GDM1 (cell line): ENCODE results near the gene DNAI2.

Experiments
- DNase-seq: peaks from one replicate; lab custom pipeline; 2025; lab: John Stamatoyannopoulos, UW

The DNAI2 gene

GRCh38 chr17:74274060-74274708 is at the start of gene DNAI2:
DNAI2 (plus strand) TSS chr17:74274234; CDS start chr17:74281818, 7,584 bp downstream.
- DNase-seq = no peak

DNA sequence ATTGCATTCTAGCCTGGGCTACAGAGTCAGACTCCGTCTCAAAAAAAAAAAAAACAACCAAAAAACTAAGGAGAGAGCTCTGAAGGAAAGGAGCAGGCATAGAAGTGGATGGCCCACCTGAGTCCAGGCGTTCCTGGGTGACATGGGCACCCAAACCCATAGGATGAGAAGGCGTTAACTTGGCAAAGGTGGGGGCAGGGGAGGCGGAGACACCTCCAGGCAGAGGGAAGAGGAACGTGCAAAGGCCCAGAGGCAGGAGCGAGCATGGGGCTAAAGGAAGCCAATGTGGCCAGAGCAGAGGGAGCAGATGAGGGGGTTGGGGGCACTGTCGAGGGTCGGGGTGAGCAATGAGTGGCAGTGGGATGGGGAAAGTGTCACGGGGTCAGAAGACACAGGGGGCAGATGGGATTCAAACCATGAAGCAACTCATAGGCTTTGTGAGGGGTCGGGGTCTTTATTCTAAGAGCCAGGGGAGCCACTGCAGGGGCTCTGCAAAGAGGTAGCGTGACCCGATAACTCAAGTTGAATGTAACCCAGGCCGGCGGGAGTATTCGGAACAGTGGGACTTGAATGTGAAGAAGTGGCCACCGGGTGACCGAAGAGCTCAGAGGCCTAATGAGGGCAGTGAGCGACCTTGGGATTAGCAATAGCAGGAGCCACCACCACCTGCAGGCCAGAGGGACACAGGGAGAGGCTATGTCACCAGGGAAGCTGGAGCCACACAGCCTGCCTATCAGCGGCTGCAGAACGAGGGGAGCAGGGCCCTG is 48.9 kb upstream of the DNAI2 start:
- DNase-seq = no peak

DNA sequence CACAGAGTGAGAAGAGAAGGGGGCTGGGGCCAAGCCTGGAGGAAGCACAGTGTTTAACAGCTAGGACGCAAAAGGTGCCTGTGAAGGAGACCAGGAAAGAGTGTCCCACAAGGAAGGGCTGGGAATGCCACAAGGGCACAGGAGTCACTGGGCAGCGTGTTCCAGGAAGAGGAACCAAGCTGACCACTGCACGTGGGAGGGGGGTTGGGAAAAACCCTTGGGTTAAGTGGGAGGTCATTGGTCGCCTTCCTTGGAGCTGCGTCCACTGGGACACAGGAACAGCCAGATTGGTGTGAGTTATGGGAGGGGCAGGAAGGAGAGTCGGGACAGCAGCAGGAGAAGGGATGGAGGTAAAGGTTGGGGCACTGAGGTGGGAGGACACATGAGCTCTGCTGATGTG is 47.8 kb upstream of the DNAI2 start:
- no peak for DNase-seq

DNA sequence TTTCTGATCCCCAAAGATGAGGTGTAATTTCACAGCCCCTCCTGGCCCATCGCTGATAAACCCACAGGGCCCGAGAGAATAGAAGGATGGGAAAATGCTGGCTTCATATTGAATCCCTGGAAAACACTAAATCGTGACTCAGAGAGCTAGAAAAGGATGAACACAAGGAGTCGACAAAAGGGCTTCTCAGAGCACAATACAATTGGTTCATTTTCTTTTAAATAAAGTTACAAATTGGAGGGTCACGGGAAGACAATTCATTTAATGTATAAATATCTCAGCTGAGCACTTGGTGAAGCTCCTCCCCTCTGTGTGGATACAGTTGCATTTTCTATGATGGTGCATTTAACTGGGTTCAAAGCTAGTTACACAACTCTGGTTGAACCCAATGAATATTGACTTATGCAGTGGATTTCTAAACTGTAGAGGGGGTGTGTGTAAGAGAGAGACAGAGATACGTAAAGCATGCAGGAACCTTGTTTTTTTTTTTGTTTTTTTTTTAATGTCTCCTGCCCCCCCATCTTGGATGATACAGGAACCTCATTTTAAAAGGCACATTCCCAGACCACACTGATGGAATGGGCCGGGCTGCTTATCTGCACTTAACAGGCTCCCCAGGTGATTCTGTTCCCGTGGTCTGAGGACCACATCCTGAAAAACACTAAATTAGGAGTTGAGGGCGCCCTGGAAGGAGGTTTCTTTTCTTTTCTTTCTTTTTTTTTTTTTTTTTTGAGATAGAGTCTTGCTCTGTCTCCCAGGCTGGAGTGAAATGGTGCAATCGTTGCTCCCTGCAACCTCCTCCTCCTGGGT is 46.6 kb upstream of the DNAI2 start:
- no peak for DNase-seq

GRCh38 chr17:74228306-74228978 is 45.6 kb upstream of the DNAI2 start:
- no peak for DNase-seq

DNA sequence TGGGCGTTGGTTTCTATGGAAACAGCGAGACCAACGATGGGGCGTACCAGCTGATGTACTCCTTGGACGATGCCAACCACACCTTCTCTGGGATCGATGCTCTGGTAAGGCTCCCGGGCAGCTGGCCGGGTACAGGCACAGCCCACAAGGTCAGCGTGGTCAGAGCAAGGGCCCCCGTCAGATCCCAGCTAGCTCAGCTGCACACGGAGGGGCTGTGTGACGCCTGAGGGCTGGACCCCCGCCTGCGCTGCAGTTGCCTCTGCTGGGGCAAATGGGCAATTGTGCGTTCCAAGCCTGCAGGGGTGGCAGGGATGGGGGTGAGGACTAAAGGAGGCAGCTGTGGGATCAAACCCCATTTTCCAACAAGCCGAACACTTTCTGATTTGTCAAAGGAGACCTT is 43.1 kb upstream of the DNAI2 start:
- DNase-seq = no peak

DNA sequence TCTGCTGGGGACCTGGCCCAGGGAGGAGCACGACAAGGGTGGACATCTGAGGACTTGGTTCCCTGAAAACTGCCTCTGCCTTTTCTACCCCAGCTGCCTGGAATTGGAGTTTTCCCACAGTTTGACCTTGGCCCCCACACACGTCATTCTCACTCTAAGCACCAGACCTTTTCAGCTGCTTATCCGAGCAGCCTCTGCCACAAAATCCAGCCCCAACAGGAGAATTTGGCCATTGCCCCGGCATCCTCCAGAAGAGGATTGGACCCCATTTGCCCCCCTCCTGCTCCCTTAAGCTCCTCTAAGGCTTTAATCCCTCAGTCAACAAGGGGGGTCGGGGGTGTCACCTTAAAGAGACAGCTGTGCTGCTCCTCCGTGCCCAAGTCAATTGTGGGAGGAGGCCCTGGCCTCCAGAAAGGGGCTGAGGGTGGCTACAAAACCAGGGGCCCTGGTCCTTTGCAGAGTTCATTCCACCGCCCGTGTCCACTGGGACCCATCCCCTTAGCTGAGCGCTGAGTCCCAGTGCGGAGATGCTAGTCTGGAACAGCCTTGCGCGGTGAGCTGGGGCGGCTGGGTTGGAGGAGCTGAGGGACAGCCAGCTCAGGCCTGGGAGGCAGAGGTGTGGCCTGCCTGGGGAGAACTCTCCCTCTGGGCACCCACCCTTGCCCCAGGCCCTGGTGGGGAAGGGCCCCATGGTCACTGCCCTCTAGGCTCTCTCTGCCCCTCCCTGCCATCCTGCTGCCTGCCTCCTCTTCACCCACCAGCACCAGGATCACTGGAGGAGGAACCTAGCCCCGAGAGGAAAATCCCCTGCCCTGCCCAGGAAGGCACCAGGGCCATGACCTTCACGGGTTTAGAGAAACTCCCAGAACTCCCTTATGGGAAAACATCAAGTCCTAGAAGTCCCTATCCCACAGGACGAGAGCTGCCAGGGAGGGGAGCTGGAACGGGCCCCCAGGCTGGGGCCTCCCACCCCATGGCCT is 41.8 kb upstream of the DNAI2 start:
- no peak for DNase-seq

GRCh38 chr17:74233937-74234336 is 40.1 kb upstream of the DNAI2 start:
- DNase-seq = no peak

- DNase-seq = no peak
Observed at GRCh38 chr17:74234486-74234885, 39.5 kb upstream of the DNAI2 start.

GRCh38 chr17:74235040-74235581 is 38.9 kb upstream of the DNAI2 start:
- DNase-seq = no peak

DNA sequence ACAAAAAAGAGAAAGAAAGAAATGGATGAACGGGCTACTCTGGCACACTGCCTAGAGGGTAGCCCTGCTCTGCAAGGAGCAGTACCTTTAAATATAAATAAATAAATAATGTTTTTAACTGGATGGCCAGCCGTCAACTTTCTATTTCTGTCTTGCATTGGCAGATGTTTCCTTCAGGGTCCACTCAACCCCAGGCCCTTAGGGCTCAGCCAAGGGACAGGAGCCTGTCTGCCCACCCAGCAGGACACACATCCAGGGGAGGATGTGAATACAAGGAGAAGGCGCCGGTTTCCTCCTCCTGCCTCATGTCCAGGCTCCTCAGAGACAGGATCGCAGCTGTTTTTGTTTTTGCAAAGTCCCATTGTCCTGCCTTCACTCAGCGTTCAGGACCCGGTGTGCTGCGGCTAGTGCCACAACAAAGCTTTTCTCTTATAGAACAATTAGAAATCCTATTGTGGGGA is 38.1 kb upstream of the DNAI2 start:
- DNase-seq = no peak

DNA sequence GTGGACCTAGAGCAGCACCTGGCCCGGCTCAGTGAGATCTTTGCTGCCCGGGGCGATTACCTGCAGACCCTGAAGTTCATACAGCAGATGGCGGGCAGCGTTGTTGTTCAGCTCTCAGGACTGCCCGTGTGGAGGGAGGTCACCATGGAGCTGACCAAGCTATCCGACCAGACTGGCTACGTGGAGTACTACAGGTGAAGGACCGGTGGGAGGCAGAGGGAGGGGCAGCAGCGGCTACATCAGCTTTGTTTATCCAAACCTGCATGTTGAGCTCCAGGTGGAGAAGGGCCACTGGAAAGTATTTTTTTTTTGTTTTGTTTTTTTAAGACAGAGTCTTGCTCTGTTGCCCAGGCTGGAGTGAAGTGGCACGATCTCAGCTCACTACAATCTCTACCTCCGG is 36.7 kb upstream of the DNAI2 start:
- DNase-seq = no peak

GRCh38 chr17:74239172-74239571 is 34.9 kb upstream of the DNAI2 start:
- DNase-seq = no peak

DNA sequence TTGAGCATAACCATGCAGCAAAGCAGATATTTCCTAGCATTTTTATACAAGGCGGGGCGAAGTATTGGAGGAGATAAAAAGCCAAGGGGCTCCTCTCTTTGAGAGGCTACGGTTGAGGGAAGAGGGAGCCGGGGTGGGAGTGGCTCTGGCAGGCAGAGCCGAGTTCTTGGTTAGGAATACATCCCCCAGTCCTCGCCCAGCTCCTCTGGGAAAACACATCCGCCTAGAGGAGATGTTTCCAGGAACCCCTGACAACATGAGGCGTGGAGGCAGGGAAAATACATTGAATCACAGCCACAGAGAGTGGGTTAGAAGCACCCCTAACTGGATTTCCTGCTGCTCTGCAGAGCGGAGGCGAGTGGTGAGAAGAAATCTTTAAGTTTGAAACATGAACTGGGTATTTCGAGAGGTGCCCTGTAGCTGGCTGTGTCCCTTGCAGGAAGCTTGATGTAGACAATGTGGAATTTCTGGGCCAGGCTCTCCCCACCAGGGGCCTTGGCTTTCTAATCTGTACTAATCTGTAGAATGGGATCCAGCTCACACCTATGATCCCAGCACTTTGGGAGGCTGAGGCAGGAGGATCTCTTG is 33.3 kb upstream of the DNAI2 start:
- DNase-seq = no peak

DNA sequence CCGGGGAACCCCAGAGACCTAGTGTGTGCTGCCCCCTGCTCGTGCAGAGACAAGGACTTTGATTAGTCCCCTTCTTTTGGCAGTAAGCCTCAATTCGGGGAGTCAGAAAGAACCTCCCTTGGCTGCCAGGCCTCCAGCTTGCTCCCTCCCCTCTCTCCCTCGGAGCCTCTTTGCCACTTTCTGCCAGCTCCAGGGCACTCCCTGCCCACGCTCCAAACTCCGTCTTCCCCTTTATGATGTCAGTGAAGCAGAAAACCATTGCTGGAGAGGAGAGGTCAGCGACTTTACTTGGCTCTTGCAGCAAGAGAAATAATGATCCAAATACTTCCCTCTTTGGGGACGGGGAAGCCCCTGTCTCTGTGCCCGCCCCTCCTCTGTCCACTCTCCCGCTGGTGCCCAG is 32.6 kb upstream of the DNAI2 start:
- no peak for DNase-seq

DNA sequence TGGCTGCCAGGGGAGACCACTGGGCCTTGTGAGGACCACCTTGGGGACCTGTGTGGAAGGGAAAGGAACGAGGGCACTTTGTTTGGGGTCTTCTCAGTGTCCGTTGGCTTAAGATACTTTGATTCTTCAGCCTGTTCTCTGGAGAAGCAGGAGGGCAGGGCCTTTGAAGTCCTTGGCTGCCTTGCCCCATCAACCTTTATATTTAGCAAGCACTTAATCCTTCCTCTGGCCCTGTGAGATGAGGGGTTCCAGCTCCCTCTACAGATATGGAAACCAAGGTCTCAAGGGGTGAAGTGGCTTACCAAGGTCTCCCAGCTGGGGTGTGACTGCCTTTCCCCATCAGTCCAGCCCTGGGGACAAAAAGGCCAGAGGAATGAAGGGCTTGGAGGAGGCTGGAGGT is 32.2 kb upstream of the DNAI2 start:
- DNase-seq = no peak

DNA sequence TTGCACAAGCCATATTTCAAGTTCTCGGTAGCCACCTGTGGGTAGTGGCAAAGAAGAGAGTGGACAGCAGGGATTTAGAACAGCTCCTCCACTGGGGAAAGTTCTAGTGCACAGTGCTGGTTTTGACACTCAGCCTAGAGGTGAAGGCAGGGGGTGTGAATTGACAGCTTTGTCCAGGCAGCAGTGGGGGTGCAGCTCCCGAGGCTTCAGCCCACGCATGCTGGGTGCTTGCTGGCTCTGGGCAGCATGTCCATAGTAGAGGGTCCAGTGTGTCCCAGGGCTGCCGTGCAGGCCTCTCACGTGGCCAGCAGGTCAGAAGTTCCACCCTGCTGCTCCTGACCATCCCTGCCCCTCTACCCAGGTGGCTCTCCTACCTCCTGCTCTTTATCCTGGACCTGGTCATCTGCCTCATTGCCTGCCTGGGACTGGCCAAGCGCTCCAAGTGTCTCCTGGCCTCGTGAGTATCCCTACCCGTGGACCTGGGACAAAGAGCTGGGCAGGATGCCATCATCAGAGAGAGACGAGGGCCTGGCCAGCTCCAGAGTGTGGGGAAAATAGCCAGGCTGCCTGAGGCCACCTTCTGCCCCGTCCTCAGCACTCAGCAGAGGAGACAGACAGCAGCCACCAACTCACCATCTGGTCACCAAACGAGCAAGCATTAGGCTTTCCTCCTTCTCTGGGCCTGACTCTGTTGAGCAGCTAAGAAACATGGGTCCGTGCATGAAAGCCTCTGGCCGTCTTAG is 30.9 kb upstream of the DNAI2 start:
- DNase-seq = no peak

GRCh38 chr17:74244128-74244527 is 29.9 kb upstream of the DNAI2 start:
- no peak for DNase-seq

GRCh38 chr17:74244548-74244947 is 29.5 kb upstream of the DNAI2 start:
- DNase-seq = no peak
